H1 (cell line): ENCODE measurements around the gene TFAP2D.

Experiments
- BACH1 ChIP-seq: IDR thresholded peaks from 2 replicates; pipeline ENCODE4 v1.6.1; 2012; ENCODE audit warnings: low read length, improper control_type of control experiment
- CTCF ChIP-seq, 3 experiments: IDR thresholded peaks; 1 replicate in 2 of 3; 2 replicates in 1 of 3; pipeline versions ENCODE4 v1.5.1 to v1.6.1; 2011; ENCODE audit warnings: low read length in 3 of 3, mild to moderate bottlenecking in 3 of 3, inconsistent platforms in 2 of 3, low read depth in 1 of 3, moderate library complexity in 1 of 3; ENCODE audit not compliant: insufficient read depth in 1 of 3; ENCODE audit errors: control extremely low read depth in 1 of 3
- RFX5 ChIP-seq: IDR thresholded peaks from 2 replicates; pipeline ENCODE4 v1.6.1; 2011; ENCODE audit warnings: low read depth, low read length, improper control_type of control experiment, borderline replicate concordance

- TF ChIP-seq CTCF (IDR thresholded peaks at IDR 0.05; ENCODE audit: control extremely low read depth in 1 of 3, insufficient read depth in 1 of 3, low read depth in 1 of 3, low read length in 3 of 3): no peak
- no peak for TF ChIP-seq BACH1
- TF ChIP-seq RFX5: no peak
These were observed 82.2 kb downstream of the TFAP2D start for GRCh38 chr6:50795574-50795973.
